Tibial nerve (tissue), 4 donors: Measurements from ENCODE around the gene MEPE. TPM values are rescaled to one million over a fixed set of nuclear protein-coding genes. Genes with fewer than 3 reads are reported as not detected.

ENCODE experiments used
- DNase-seq, 2 donors: peaks; one replicate each; pipeline ENCODE4 v3.0.0-alpha.2; 2019; ENCODE audit warnings: low spot score in 2 of 2
- H3K27ac ChIP-seq, 4 donors: fragments of 200-600 bp; sonication (generic) in 3 of 4; one replicate each; pipeline ENCODE4 v1.5.1; 2017 to 2019; ENCODE audit warnings: mild to moderate bottlenecking in 1 of 4
- H3K27me3 ChIP-seq, 2 donors: fragments of 200-600 bp; sonication (generic) in 1 of 2; one replicate each; pipeline versions ENCODE4 v1.5.1 to v1.6.0; 2017 to 2019
- H3K36me3 ChIP-seq, 3 donors: fragments of 200-600 bp; sonication (generic); one replicate each; pipeline ENCODE4 v1.5.1; 2018 to 2019
- H3K4me1 ChIP-seq, 4 donors: fragments of 200-600 bp; sonication (generic) in 3 of 4; one replicate each; pipeline ENCODE4 v1.5.1; 2017 to 2019
- H3K4me3 ChIP-seq, 4 donors: fragments of 200-600 bp; sonication (generic) in 3 of 4; one replicate each; pipeline ENCODE4 v1.5.1; 2017 to 2019; ENCODE audit warnings: mild to moderate bottlenecking in 1 of 4, moderate library complexity in 1 of 4
- H3K9me3 ChIP-seq, 4 donors: fragments of 200-600 bp; sonication (generic) in 3 of 4; one replicate each; pipeline ENCODE4 v1.5.1; 2017 to 2019
- CTCF ChIP-seq, 5 experiments: fragments of 200-600 bp in 3 of 5; fragments of 450-650 bp in 2 of 5; sonication (generic) in 3 of 5; IDR thresholded peaks; one replicate each; pipeline ENCODE4 v1.5.1; 2016 to 2019; ENCODE audit warnings: antibody characterized with exemption in 5 of 5, mild to moderate bottlenecking in 3 of 5, moderate library complexity in 2 of 5
- EP300 ChIP-seq, 2 donors: sonication (generic); formaldehyde crosslinking; IDR thresholded peaks; one replicate each; pipeline ENCODE4 v1.6.1; 2017; ENCODE audit warnings: antibody characterized with exemption in 2 of 2, mild to moderate bottlenecking in 1 of 2
- POLR2A ChIP-seq, 2 donors: fragments of 450-650 bp; IDR thresholded peaks; one replicate each; pipeline ENCODE4 v1.6.1; 2017; ENCODE audit warnings: antibody characterized with exemption in 2 of 2, mild to moderate bottlenecking in 2 of 2, moderate library complexity in 2 of 2
- whole genome bisulfite sequencing, 2 donors: methylation state at CpG; one replicate each; pipeline ENCODE4 v1.1.5; 2018; 5-methylcytosine and 5-hydroxymethylcytosine counted together
- total RNA-seq, 4 donors: library from RNA; depleted of rRNA; stranded (reverse); fragments of >200 nt; gene quantifications; one replicate each; pipeline ENCODE4 v1.1.0, GENCODE V29; 2016

Gene MEPE
- not detected for total RNA-seq

DNA sequence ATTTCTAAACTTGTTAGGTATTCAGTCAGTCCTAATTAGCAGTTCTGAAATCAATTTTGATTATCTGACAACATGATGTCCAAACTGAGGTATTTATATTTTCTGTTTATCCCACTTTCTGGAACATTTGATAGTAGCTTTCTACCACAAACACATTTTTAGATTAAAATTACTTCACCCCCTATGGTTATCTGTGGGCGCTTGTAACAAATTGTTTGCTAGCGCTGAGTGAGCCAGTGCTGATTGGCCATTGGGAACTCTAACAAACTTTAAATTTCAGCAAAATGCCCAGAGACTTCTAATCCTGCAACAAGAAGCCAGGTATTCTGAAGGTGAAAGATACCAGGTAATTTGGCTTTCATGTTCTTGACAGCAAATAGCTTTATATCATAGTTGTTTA lies at the start of gene MEPE:
Gene MEPE, plus strand, starts transcription at position 301 of the 400 bp plus-strand sequence. CDS start 1,746 bp downstream, outside the sequence.
- no peaks in the 10 kb centered on the region for H3K4me1 ChIP-seq
- no peaks in the 10 kb centered on the region for H3K27me3 ChIP-seq
- no peak within 1 kb of the TSS for H3K27ac ChIP-seq
- H3K4me3 ChIP-seq = no peak within 1 kb of the TSS
- no peak for DNase-seq
- H3K9me3 ChIP-seq = no peaks in the 10 kb centered on the region
- TF ChIP-seq EP300 (IDR thresholded peaks at IDR 0.05) (no peak), CTCF (IDR thresholded peaks at IDR 0.05) (no peak), POLR2A (IDR thresholded peaks at IDR 0.05) (no peak)
- no peaks in the 10 kb centered on the region for H3K36me3 ChIP-seq
- WGBS, 2 donors = 94% methylated on average over 2 of the region's 2 CpGs

DNA sequence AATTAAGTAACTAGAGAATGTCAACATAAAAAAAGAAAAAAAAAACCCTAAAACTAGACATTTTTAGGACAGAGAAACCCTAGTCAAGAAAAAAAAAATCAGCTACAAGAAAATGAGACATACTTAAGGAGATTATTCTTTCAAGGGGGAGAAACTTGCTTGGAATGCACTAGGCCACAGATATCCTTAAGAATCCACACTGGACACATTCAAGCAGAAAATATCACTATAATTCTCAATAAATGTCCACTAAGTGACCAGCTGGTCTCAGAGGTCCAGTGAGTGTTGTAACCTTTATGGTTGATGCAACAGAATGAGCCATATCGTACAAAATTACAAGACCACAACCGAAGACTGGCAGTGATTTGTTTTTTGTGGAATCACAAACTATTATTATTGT lies 49.0 kb upstream of the MEPE start:
- Histone ChIP-seq H3K9me3 (no peaks in the 10 kb centered on the region), H3K4me1 (no peaks in the 10 kb centered on the region), H3K27me3 (no peaks in the 10 kb centered on the region), H3K36me3 (no peaks in the 10 kb centered on the region), H3K27ac (no peak overlapping the region), H3K4me3 (no peak overlapping the region)
- TF ChIP-seq POLR2A (IDR thresholded peaks at IDR 0.05) = no peak
- no peak for TF ChIP-seq CTCF (IDR thresholded peaks at IDR 0.05)
- no peak for TF ChIP-seq EP300 (IDR thresholded peaks at IDR 0.05)
- DNase-seq = no peak
- WGBS, 2 donors = 50 to 71% methylated on average over 2 of the region's 2 CpGs

- Histone ChIP-seq H3K27ac (no peak overlapping the region), H3K27me3 (no peaks in the 10 kb centered on the region), H3K9me3 (no peaks in the 10 kb centered on the region), H3K36me3 (no peaks in the 10 kb centered on the region), H3K4me1 (no peaks in the 10 kb centered on the region), H3K4me3 (no peak overlapping the region)
- 89 to 91% methylated on average over 15 of the region's 15 CpGs for WGBS, 2 donors
- DNase-seq = no peak
- no peak for TF ChIP-seq EP300 (IDR thresholded peaks at IDR 0.05)
- no peak for TF ChIP-seq CTCF (IDR thresholded peaks at IDR 0.05)
- no peak for TF ChIP-seq POLR2A (IDR thresholded peaks at IDR 0.05)
These were observed 46.8 kb upstream of the MEPE start for GRCh38 chr4:87785731-87786509.

- 53 to 63% methylated on average over 4 of the region's 4 CpGs for WGBS, 2 donors
These were observed 33.3 kb upstream of the MEPE start, which contains the start of gene IBSP for GRCh38 chr4:87799301-87800113. Gene IBSP (plus strand): TSS chr4:87799554. CDS start chr4:87802362, 2,808 bp downstream.

More at GRCh38 chr4:87799301-87800113, 33.3 kb upstream of the MEPE start, which contains the start of gene IBSP:
- Histone ChIP-seq H3K9me3 (no peaks in the 10 kb centered on the region), H3K36me3 (no peaks in the 10 kb centered on the region), H3K4me3 (no peak within 1 kb of the TSS), H3K27ac (no peak within 1 kb of the TSS), H3K27me3 (no peaks in the 10 kb centered on the region), H3K4me1 (no peaks in the 10 kb centered on the region)
- no peak for TF ChIP-seq POLR2A (IDR thresholded peaks at IDR 0.05)
- no peak for TF ChIP-seq CTCF (IDR thresholded peaks at IDR 0.05)
- no peak for TF ChIP-seq EP300 (IDR thresholded peaks at IDR 0.05)
- no peak for DNase-seq
